ENCODE results near the gene LRRC75A.
"Not testable (repeated sequence)": the region's sequence is repeated elsewhere in the genome, so short reads cannot be mapped to it uniquely, and the experiment has no call there.

The LRRC75A gene

DNA sequence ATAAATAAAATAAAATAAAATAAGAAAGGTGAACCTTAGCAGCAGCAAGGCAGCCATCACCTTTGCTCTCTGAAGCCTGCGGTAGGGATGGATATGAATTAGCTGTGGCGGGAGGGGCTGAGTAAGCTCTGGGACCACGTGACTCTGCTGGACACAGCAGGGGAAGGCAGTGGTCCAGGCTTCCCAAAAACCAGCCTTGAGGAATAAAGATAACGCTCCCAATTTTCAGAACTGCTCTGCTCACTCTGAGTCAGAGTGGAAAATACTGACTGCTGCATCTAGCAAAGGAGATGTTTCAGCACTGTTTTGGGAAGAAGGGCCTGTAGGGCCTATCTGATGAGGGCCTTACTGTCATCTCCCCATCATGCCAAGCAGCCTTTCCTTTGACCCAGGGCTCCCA, 96.1 kb downstream of the LRRC75A start:
- not testable (repeated sequence) for DNase-seq

- not testable (repeated sequence) for DNase-seq
Observed at GRCh38 chr17:16392491-16392890, 99.5 kb downstream of the LRRC75A start.
